HCT116 (cell line): ENCODE results near the gene KLF9. TPM values are rescaled to one million over a fixed set of nuclear protein-coding genes. Genes with fewer than 3 reads are reported as not detected.

ENCODE experiments used
- ATAC-seq: fragments of 200-7000 bp; cut with Tn5 transposase; 2 replicates; pipeline ENCODE4 v1.9.1; 2020; ENCODE audit warnings: mild to moderate bottlenecking, moderate library complexity
- BruUV-seq: library from RNA; stranded (reverse); fragments of 400-500 nt; replicated peaks from 2 replicates; lab custom pipeline; 2021; lab: Mats Ljungman, UMichigan
- CTCF ChIA-PET: fragments of 300-600 bp; sonication (Branson Sonifier 250); formaldehyde crosslinking; loops from one replicate; lab custom pipeline; 2021; ENCODE audit warnings: antibody characterized with exemption; lab: Charles Lee
- POLR2A ChIA-PET: fragments of 300-600, 350-600 bp; sonication (Branson Sonifier 250); formaldehyde crosslinking; loops from one replicate; lab custom pipeline; 2021; ENCODE audit warnings: antibody characterized with exemption; lab: Charles Lee
- RAD21 ChIA-PET, 2 experiments: fragments of 300-600 bp; sonication (Branson Sonifier 250); formaldehyde crosslinking; loops; one replicate each; lab custom pipeline; 2023; ENCODE audit warnings: low total read pairs in 2 of 2; ENCODE audit not compliant: uncharacterized antibody in 2 of 2, unreplicated experiment in 2 of 2, low non-redundant PET in 1 of 2; lab: Charles Lee
- DNase-seq: peaks from one replicate; pipeline ENCODE4 v3.0.0-alpha.2; 2010; ENCODE audit warnings: low read depth, low spot score
- H2AFZ ChIP-seq: fragments of 200-600 bp; shearing (Covaris generic), sonication (generic); 2 replicates; pipeline ENCODE4 v1.6.1; 2017; ENCODE audit warnings: low read depth, mixed run types, mixed read lengths, antibody characterized with exemption, low read length; ENCODE audit not compliant: poor library complexity, severe bottlenecking
- H3K27ac ChIP-seq: 2 replicates; pipeline ENCODE4 v1.5.1; 2012; ENCODE audit warnings: low read depth, low read length
- H3K27me3 ChIP-seq: fragments of 200-600 bp; sonication (generic); 2 replicates; pipeline ENCODE4 v1.6.1; 2016; ENCODE audit warnings: mixed run types, low read length, mixed read lengths; ENCODE audit not compliant: insufficient read depth
- H3K36me3 ChIP-seq, 2 experiments: fragments of 200-500 bp in 1 of 2; fragments of 200-600 bp in 1 of 2; sonication (Bioruptor generic) in 1 of 2; sonication (generic) in 1 of 2; 2 replicates each; pipeline versions ENCODE4 v1.5.1 to v1.6.1; 2014 to 2016; ENCODE audit warnings: low read length in 2 of 2, inconsistent platforms in 1 of 2, mixed read lengths in 1 of 2, mixed run types in 1 of 2; ENCODE audit not compliant: insufficient read depth in 2 of 2, control insufficient read depth in 1 of 2
- H3K4me1 ChIP-seq, 2 experiments: fragments of 200-600 bp in 1 of 2; sonication (generic) in 1 of 2; 2 replicates each; pipeline versions ENCODE4 v1.5.1 to v1.6.1; 2012 to 2017; ENCODE audit warnings: low read length in 2 of 2, inconsistent platforms in 1 of 2, mild to moderate bottlenecking in 1 of 2, mixed read lengths in 1 of 2, mixed run types in 1 of 2, moderate library complexity in 1 of 2; ENCODE audit not compliant: insufficient read depth in 2 of 2, control insufficient read depth in 1 of 2
- H3K4me2 ChIP-seq: fragments of 200-600 bp; sonication (generic); 2 replicates; pipeline ENCODE4 v1.6.1; 2017; ENCODE audit warnings: mixed run types, low read length, mixed read lengths
- H3K4me3 ChIP-seq, 2 experiments: fragments of 200-600 bp in 1 of 2; sonication (generic) in 1 of 2; replicated peaks in 1 of 2; 2 replicates each; pipeline ENCODE4 v1.5.1; 2011 to 2016; ENCODE audit warnings: low read length in 2 of 2, control low read depth in 1 of 2, low read depth in 1 of 2, mild to moderate bottlenecking in 1 of 2, mixed read lengths in 1 of 2, mixed run types in 1 of 2
- H3K79me2 ChIP-seq: fragments of 200-600 bp; sonication (generic); 2 replicates; pipeline ENCODE4 v1.6.1; 2017; ENCODE audit warnings: mild to moderate bottlenecking, mixed run types, low read length, moderate library complexity, mixed read lengths; ENCODE audit not compliant: insufficient read depth
- H3K9ac ChIP-seq: fragments of 200-600 bp; sonication (generic); 2 replicates; pipeline ENCODE4 v1.6.1; 2016; ENCODE audit warnings: low read length, mixed read lengths
- H3K9me2 ChIP-seq: fragments of 200-600 bp; sonication (generic), shearing (Covaris generic); 2 replicates; pipeline ENCODE4 v1.6.1; 2017; ENCODE audit warnings: mixed run types, mild to moderate bottlenecking, moderate library complexity; ENCODE audit not compliant: insufficient read depth
- H3K9me3 ChIP-seq, 2 experiments: fragments of 200-500 bp in 1 of 2; fragments of 200-600 bp in 1 of 2; sonication (Bioruptor generic) in 1 of 2; sonication (generic) in 1 of 2; 2 replicates each; pipeline ENCODE4 v1.6.1; 2014 to 2017; ENCODE audit warnings: low read length in 2 of 2, mixed read lengths in 2 of 2, inconsistent platforms in 1 of 2, low read depth in 1 of 2, mild to moderate bottlenecking in 1 of 2, mixed run types in 1 of 2, moderate library complexity in 1 of 2; ENCODE audit not compliant: control insufficient read depth in 1 of 2, insufficient read depth in 1 of 2
- H4K20me1 ChIP-seq: fragments of 200-600 bp; sonication (generic), shearing (Covaris generic); 2 replicates; pipeline ENCODE4 v1.6.1; 2017; ENCODE audit warnings: mixed run types, mild to moderate bottlenecking, moderate library complexity; ENCODE audit not compliant: insufficient read depth
- CBX3 ChIP-seq: IDR thresholded peaks from 2 replicates; pipeline ENCODE4 v1.6.1; 2012; ENCODE audit warnings: low read depth
- EGR1 ChIP-seq: IDR thresholded peaks from 2 replicates; pipeline ENCODE4 v1.6.1; 2012; ENCODE audit warnings: low read depth
- ELF1 ChIP-seq: IDR thresholded peaks from 2 replicates; pipeline ENCODE4 v1.6.1; 2012; ENCODE audit warnings: low read depth, borderline replicate concordance
- FOSL1 ChIP-seq: IDR thresholded peaks from 2 replicates; pipeline ENCODE4 v1.6.1; 2012; ENCODE audit warnings: low read depth
- POLR2A ChIP-seq: IDR thresholded peaks from 2 replicates; pipeline ENCODE4 v1.7.0; 2011; ENCODE audit warnings: borderline replicate concordance; ENCODE audit not compliant: insufficient read depth, insufficient read length; ENCODE audit errors: extremely low read depth
- RAD21 ChIP-seq: IDR thresholded peaks from 2 replicates; pipeline ENCODE4 v1.6.1; 2012; ENCODE audit warnings: low read depth, mild to moderate bottlenecking
- SIN3A ChIP-seq: IDR thresholded peaks from 2 replicates; pipeline ENCODE4 v1.6.1; 2012; ENCODE audit warnings: low read depth
- SP1 ChIP-seq: IDR thresholded peaks from 2 replicates; pipeline ENCODE4 v1.6.1; 2012; ENCODE audit warnings: low read depth
- ZNF274 ChIP-seq: fragments of 200-500 bp; sonication (Bioruptor generic); IDR thresholded peaks from 2 replicates; pipeline ENCODE4 v1.6.1; 2014; ENCODE audit warnings: mild to moderate bottlenecking, low read depth, low read length, inconsistent platforms
- intact Hi-C: fragments of 100-400 bp; cut with micrococcal nuclease; formaldehyde crosslinking; loops from 2 replicates; pipeline ENCODE4 v1.10.0; 2022
- total RNA-seq: library from RNA; stranded (reverse); gene quantifications from one replicate; pipeline ENCODE4 v1.2.1, GENCODE V29; 2021; ENCODE audit not compliant: unreplicated experiment
- TF ChIP-seq, protein P1 (sequence below): IDR thresholded peaks from 2 replicates; pipeline ENCODE4 v1.6.1; 2011; ENCODE audit warnings: mild to moderate bottlenecking, low read length, moderate library complexity; ENCODE audit not compliant: insufficient replicate concordance; ENCODE audit errors: extremely low read depth
- TF ChIP-seq, protein P2 (sequence below): IDR thresholded peaks from 2 replicates; pipeline ENCODE4 v1.6.1; 2012

Gene KLF9
- total RNA-seq, 1 experiment from 2014 or later = 8.3 TPM

GRCh38 chr9:70428781-70429180 lies 14.3 kb upstream of the KLF9 start:
- RAD21 ChIA-PET = no interaction called here
- intact Hi-C loops = no loop called here
- Histone ChIP-seq H3K27ac (no peak overlapping the region), H3K4me2 (no peak overlapping the region), H3K9me3 (no peaks in the 10 kb centered on the region), H2AFZ (no peak overlapping the region), H3K4me1 (peaks cover 0 to 8% of the 10 kb centered on the region in 2 experiments; a peak in 2 of 4 replicates), H3K9ac (no peak overlapping the region), H3K36me3 (no peaks in the 10 kb centered on the region)
- CTCF ChIA-PET = no interaction called here
- ATAC-seq = no peak
- no TSS peak for BruUV-seq
- POLR2A ChIA-PET = interaction anchor here (3.7 kb wide), 1 partner anchor 10 kb away, joined by 16 read pairs; no protein-coding TSS in a partner anchor
- TF ChIP-seq POLR2A (no peak), RAD21 (no peak), SP1 (no peak), SIN3A (no peak), FOSL1 (no peak), ELF1 (no peak), CBX3 (no peak), EGR1 (no peak), ZNF274 (no peak)
- TF ChIP-seq, protein P1, sequence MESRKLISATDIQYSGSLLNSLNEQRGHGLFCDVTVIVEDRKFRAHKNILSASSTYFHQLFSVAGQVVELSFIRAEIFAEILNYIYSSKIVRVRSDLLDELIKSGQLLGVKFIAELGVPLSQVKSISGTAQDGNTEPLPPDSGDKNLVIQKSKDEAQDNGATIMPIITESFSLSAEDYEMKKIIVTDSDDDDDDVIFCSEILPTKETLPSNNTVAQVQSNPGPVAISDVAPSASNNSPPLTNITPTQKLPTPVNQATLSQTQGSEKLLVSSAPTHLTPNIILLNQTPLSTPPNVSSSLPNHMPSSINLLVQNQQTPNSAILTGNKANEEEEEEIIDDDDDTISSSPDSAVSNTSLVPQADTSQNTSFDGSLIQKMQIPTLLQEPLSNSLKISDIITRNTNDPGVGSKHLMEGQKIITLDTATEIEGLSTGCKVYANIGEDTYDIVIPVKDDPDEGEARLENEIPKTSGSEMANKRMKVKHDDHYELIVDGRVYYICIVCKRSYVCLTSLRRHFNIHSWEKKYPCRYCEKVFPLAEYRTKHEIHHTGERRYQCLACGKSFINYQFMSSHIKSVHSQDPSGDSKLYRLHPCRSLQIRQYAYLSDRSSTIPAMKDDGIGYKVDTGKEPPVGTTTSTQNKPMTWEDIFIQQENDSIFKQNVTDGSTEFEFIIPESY = no peak
- TF ChIP-seq, protein P2, sequence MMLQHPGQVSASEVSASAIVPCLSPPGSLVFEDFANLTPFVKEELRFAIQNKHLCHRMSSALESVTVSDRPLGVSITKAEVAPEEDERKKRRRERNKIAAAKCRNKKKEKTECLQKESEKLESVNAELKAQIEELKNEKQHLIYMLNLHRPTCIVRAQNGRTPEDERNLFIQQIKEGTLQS = no peak
- TF ChIP-seq, all 23 proteins: peak for 0
- Histone ChIP-seq H3K4me3 (no peak overlapping the region), H3K79me2 (no peaks in the 10 kb centered on the region), H4K20me1 (no peaks in the 10 kb centered on the region), H3K27me3 (no peaks in the 10 kb centered on the region), H3K9me2 (no peaks in the 10 kb centered on the region)
- DNase-seq = no peak
